GM12801 (cell line): ENCODE results near the gene PHACTR1.

Source experiments
- TF ChIP-seq, protein P1 (sequence below): IDR thresholded peaks from one replicate; pipeline ENCODE4 v1.5.1; 2011; ENCODE audit warnings: control low read depth; ENCODE audit not compliant: insufficient read length; ENCODE audit errors: extremely low read depth

The PHACTR1 gene

DNA sequence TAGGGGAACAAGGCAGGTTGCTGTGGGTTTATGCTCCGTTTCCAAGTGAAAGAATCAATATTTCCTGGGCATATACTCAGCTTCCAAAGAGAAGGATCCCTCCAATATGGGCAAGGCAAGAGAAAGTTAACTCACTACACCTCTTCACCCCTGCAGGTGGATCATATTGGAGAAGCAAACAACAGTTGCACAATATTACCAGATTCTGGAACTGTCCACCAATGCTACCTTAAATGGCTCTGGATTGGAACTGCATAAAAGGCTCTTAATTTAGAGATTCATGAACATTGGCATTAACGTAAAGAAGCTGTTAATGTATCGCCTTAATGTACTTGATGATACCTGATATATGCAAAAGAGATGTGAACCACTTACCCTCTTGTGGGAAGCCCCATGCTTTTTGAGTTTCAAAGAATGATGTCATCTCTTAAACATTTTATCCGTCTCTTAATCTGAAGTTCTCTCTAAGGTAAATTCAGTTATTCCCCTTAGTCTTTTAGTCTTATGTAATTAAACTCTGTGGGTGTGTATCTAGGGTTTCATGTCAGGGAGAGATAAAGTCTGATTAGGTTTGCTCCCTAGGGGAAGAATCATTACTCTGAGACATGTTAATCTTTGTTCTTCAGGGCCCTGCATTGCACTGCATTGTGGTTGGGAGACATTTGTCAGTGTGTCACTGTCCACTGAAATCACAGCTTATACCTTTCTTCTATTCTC lies 99.5 kb downstream of the PHACTR1 start:
- TF ChIP-seq, protein P1, sequence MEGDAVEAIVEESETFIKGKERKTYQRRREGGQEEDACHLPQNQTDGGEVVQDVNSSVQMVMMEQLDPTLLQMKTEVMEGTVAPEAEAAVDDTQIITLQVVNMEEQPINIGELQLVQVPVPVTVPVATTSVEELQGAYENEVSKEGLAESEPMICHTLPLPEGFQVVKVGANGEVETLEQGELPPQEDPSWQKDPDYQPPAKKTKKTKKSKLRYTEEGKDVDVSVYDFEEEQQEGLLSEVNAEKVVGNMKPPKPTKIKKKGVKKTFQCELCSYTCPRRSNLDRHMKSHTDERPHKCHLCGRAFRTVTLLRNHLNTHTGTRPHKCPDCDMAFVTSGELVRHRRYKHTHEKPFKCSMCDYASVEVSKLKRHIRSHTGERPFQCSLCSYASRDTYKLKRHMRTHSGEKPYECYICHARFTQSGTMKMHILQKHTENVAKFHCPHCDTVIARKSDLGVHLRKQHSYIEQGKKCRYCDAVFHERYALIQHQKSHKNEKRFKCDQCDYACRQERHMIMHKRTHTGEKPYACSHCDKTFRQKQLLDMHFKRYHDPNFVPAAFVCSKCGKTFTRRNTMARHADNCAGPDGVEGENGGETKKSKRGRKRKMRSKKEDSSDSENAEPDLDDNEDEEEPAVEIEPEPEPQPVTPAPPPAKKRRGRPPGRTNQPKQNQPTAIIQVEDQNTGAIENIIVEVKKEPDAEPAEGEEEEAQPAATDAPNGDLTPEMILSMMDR, result no peak

DNA sequence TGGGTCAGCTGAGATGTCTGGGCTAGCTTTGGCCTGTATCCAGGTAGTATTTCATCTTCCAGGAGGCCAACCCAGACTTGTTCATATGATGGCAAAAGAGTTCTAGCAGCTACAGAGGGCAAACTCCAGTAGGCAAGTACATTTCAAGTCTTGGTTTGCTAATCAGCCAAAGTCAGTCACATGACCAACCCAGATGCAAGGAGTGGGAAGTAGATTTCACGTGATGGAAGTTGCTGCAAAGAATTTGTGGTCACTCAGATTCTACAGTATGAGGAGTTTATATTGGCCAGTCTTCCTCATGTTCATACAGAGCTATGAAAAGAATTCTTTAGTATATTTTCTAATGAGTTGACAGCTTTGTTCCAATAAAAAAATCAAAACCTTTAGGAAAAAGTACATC lies 101.8 kb downstream of the PHACTR1 start:
- TF ChIP-seq, protein P1, result no peak

GRCh38 chr6:12823847-12824246 lies 107.3 kb downstream of the PHACTR1 start:
- TF ChIP-seq, protein P1, result no peak

DNA sequence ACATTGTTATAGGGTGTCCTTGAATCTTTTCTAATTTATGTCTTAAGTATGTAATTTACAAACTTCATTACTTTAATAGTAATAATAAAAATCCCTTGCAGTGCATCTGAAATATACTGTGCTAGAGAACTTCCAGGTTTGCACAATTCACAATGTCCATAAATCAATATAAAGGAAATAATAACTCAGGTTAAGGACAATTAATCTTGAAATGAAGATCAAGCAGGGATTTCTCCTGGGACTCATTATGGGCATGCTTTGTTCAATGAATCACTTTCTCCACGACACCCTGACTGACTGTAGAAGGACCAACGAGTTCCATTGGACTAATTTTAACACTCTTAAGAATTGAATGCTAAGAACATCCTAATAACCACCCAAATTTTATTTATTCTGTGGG lies 110.0 kb downstream of the PHACTR1 start:
- TF ChIP-seq, protein P1, result no peak

GRCh38 chr6:12827921-12828320 lies 111.4 kb downstream of the PHACTR1 start:
- TF ChIP-seq, protein P1, result no peak

DNA sequence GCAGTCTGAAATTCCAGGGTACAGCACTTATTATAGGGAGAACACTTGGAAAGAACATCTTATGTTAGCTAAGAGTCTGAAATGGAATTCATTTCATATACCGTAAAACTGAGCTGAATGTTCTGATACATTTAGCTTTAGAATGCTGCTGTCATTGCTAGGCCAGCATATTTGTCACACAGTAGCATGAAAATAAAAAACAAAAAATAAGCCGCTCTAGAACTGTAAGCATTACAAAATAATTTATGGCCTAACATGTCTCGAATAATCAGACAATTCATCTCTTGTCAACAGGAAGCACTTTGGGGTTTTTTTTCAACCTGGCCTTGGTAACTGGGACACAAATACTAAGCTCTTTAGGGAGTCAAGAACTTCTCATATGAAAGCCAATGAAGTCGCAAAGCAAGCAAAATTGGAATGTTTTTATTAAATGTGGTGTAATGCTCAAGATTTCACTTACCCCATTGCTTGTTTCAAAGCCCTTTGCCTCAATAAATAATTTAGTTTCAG lies 115.7 kb downstream of the PHACTR1 start:
- TF ChIP-seq, protein P1, result no peak

GRCh38 chr6:12836009-12836408 lies 119.4 kb downstream of the PHACTR1 start:
- TF ChIP-seq, protein P1, result no peak
